HG02759 (cell line): ENCODE measurements around the gene RSPH4A.
"Not testable (repeated sequence)": the region's sequence is repeated elsewhere in the genome, so short reads cannot be mapped to it uniquely, and the experiment has no call there.

ENCODE experiments used
- ATAC-seq: cut with Tn5 transposase; IDR thresholded peaks from one replicate; pipeline ENCODE4 v1.9.1; 2021; ENCODE audit warnings: mild to moderate bottlenecking, moderate library complexity; ENCODE audit not compliant: unreplicated experiment

RSPH4A gene

DNA sequence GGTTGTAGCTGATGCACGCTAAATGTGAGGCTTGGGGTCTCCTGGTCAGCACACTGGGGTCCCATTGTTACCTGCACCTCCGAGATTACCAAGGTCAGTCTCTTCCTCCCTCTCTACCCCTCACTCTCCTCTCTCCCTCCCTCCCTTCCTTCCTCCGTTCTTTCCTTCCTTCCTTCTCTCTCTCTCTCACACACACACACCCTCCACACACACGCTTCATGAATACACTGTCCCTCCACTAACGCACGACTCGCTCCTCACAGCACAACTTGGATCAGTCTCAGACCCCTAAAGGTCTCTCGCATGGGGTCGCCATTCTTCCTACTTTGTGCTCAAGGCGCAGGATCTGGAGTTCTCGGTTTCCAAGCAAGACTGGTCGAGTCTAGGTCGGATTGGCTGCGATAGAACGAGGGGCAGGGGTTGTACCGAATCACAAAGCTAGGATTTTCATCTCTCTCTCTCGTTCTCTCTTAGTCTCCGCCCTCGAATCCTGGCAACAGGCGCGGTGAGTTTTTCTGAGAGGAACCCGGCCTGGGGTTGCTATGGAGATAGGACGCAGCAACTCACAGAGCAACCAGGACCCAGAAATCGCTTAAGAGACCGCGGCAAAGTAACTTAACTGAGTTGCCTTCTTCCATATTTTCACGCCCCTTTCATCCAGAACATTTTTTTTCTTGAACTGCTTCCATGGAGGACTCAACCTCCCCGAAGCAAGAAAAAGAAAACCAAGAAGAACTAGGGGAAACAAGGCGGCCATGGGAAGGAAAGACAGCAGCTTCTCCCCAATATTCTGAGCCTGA, at the start of gene RSPH4A:
TSS of gene RSPH4A (plus strand) at position 543 of the 800 bp plus-strand sequence. CDS start at position 688, 145 bp downstream.
- peak; percentile 100 for ATAC-seq

DNA sequence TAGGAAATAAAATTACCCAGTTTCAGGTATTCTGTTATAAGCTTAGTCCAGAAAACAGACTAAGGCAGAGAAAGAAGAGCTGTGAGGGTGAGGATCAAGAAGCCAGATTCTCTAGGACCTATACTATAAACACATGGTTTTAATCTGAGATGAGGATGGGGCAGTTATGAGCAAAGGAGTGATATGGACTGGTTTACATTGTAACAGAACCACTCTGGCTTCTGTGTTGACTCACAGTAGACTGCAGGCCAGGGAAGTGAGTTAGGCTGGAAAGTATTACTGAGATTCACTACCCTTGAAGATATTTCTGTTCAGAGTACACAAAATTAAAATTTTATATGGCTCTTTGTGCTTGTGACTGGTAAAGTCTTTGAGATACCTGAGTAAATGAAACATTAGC, 48.2 kb upstream of the RSPH4A start:
- no peak for ATAC-seq

DNA sequence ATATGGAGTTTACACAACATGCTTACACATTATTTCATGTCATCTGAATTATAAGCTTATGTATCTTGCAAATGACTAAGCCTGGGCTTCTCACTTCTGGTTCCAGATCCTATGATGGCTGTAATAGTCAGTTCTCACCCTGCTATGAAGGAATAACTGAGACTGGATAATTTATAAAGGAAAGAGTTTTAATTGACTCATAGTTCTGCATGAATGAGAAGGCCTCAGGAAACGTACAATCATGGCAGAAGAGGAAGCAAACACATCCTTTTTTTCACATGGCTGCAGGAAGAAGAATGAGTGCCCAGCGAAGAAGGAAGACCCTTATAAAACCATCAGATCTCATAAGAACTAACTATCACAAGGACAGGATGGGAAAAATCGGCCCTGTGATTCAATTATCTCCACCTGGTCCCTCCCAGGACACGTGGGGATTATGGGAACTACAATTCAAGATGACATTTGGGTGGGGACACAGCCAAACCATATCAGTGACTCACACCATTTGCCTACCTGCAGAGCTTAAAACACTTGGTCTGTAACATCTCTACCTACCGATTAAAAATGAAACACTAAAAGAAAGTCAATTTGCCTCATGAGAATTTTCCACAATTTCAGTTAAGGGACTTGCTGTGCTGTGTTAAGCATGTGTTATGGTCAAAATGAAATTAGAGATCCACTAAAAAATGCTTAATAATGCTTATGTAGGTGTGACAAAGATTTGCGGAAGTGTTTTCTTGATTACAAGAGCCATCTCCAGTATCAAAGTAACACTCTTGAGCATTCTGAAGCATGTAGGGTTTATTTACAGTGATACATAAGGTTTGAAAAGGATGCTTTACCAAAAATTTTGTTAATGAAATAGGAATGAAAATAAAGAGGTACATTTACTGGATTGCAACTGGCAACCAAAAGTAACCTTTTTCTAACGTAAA, 47.2 kb upstream of the RSPH4A start:
- no peak for ATAC-seq

DNA sequence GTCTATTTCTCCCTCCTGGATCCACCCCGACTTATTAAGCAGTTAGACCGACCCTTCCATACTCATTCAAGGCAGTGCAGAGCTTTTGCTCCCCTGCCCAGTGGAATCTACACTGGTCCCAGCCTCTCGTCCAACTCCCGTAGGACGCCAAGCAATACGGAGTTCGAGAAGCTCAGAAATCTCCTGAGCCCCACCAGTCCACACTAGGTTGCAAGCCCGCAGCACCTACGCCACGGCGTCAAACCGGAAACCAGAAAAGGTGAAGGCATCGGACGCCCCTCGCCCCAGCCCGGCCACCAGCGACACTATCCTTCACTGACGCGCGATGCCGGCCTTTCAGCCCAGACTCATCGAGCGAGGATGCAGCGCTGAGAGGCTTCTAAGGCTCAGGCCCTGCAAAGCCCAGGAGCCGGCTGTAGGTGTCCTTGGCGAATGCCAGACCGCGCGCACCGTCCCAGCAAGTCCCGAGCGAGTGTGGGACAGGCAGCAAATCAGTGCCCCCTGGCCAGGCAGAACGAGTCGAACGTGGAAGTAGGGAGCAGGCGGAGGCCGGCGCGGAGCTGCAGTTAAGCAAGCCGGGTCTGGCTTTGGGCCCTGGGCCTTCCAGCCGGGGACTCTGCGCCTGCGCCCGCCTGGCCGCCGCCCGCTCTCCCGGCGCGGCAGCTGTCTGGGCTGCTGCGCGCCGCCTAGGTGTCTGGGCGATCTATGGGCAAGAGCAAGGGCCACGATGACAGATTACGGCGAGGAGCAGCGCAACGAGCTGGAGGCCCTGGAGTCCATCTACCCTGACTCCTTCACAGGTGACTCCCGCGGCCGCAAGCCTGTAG, 45.2 kb upstream of the RSPH4A start, which contains the start of gene RWDD1:
TSS of gene RWDD1 (plus strand) at position 649 of the 827 bp plus-strand sequence. CDS start at position 728, 79 bp downstream.
- ATAC-seq: peak; percentile 94

DNA sequence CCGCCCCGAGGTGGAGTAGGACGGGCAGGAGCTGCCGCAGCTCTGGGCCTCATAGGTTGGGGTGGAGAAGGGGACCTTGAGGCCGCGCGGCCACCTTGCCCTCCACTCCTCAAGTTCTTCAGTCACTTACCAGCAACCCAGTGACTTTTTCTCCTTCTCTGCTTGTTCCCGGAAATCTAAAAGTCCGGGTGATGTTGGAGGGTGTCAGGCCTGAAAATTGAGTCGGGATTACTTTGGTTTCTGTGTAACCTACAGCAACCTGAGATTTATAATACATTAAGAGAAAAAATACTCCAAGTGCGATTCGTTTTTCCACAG, 44.6 kb upstream of the RSPH4A start:
- no peak for ATAC-seq

DNA sequence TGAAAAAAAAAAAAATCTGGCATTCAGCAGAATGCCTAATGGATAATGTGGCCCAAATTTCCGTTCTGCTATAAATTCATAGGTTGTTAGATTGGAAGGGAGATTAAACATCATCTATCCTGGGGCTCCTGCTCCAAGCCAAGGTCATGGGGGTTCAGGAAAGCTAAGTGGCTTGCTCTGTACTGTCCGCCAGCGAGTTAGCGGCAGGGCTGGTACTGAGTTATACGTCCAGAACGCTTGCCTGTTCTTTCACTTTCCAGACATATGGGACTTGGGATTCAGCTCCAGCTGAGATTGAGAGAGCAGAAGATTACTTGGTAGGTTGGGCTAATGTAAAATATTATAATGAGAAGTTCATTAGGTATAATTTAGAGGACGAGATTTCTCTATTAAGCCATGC, 44.1 kb upstream of the RSPH4A start:
- no peak for ATAC-seq

DNA sequence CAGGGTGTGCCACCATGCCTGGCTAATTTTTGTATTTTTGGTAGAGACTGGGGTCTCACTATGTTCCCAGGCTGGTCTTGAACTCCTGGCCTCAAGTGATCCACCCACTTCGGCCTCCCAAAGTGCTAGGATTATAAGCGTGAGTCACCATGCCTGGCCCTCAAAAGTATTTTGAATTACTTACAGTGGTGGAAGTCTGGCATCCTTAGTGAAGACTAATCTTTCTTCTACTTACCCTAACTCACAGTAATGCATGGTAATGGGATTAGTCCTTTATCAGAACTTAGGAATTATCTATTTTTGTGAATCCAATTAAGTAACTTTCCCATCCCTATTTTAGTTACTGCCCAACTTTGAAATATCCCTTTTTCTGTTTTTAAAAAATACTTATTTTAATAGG, 41.1 kb upstream of the RSPH4A start:
- no peak for ATAC-seq

DNA sequence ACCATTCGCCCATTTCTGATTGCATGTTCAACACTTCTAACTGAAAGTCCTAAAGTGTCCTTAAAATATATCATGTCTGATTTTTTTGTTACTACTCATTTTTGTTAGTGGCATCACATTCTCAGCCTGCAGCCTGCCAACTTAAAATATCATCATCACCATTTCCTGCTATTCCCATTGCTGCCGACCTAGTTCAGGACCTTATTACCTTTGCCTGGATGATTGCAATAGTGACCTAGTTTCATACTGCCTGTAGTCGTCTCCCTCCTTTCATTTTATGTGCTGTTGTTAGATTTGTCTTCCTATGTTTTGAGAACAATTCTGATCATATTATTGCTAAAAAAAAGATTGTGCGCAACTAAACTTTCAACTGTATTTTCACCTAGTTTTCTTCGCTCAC, 38.8 kb upstream of the RSPH4A start:
- ATAC-seq: no peak

DNA sequence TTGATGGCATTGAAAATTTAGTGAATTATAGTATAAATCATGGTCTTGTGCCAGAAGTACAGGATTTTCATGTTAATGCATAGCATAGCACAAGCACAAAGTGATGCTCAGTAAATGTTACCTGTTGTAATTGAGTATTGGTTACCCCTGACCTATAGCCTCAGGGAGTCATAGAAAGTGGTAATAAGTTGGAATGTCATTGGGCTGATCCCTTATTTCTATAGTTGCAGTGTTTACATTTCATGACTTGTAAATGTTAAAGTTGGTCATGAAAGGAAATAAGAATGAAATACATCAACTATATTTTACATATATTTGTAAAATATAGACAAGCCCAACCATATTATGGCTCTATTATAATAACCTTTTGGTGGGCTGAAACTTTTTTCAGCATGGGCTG, 37.9 kb upstream of the RSPH4A start:
- ATAC-seq: no peak

DNA sequence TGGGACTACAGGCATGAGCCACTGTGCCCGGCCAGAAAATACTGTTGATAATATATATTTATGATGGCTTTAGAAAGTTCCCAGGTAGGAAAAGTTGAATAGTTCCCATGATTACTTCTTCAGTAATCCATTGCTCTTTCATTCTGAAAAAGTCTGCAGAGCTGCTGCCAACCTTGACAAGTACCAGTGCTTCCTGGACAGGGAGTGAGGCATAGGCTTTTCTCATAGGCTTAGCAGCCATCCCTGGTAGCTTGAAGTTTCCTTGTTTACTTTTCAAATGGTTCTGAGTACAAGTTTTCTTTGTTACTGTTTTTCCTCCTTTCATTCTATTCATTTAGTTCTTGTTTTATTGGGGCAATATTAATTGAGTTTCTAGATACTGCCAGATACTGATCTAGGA, 37.1 kb upstream of the RSPH4A start:
- ATAC-seq: no peak

DNA sequence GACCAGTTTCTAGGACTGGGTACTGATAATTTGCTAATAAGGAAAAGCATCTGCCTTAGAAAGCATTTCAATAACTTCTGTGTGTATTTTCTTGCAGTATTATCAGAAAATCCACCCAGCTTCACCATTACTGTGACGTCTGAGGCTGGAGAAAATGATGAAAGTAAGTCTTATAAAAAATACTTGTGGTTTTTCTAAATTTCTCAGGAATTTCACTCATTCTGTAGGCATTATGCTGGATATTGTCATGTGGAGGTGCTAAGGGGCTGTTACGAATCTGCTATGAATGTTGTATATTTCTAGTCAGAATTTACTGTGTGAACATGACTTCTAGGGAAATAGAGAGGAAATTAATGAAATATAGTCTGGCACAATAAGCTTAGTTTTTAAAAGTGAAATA, 36.1 kb upstream of the RSPH4A start:
- no peak for ATAC-seq

DNA sequence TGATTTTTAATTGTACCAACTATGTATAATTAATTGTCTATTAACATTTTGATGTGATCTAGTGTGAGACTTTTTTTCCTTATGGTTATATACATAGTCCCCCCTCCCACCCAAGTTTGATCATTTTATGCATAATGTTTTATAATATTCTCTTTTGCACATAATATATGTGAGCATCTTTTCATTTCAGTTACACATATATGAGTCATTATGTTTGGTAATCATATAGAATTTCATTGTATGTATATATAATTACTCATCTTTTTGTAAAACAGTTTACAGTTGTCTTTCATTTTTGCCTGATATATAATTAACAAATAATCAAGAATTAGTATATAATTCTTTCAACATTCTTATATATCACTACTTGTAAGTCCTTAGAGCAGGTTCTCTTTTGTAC, 30.0 kb upstream of the RSPH4A start:
- no peak for ATAC-seq

DNA sequence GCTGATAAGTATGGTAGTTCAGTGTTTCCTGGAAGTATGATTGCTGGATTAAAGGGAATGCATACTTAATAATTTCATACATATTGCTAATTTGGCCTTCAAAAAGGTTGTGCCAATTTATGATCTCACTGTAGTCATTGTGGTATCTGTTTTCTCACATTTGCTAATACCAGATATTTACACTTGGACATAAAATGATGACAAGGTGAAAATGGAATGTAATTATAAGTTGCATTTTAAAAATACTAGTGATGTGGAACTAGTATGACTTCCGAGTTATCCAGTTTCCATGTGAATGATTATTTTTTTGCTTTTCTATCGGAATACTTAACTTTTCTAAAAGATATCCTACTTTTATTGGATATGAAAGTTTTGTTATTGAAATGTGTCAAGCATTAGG, 29.5 kb upstream of the RSPH4A start:
- ATAC-seq: no peak

DNA sequence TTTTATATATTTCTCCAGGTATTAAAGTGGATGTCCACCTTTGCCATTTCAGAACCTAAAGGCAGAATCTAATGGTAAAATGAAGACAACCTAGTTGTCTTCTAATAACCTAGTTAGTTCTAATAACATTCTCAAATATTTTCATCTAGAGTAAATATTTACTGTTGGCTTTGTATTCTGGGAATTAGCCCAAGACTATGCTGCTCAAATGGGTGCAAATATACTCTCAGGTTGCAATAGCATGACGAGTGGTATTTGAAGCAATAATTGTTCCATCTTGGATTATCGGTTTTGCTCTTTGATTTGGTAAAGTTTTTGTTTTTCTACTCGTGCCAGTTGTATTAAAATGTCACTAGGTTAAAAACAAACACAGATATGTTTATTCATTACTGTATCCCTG, 21.0 kb upstream of the RSPH4A start:
- ATAC-seq: no peak

DNA sequence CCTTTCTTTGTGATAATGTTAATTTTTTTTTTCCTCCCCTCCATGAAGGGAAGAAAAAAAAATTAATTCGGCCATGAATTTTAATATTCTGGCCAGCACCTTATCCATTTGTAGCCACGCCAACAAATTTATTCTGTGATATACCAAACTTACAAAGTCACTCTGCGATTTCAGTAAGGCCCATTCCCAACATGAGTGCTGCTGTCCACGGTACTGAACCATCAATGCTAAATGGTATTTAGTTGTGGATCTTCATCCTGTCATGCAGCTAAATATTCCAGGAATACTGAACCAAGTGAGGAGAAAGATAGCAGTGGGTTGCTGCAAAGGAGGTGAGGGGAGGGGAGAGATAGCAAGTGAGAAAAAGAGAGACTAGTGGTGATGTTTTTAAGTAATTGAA, 19.5 kb upstream of the RSPH4A start:
- ATAC-seq: no peak

DNA sequence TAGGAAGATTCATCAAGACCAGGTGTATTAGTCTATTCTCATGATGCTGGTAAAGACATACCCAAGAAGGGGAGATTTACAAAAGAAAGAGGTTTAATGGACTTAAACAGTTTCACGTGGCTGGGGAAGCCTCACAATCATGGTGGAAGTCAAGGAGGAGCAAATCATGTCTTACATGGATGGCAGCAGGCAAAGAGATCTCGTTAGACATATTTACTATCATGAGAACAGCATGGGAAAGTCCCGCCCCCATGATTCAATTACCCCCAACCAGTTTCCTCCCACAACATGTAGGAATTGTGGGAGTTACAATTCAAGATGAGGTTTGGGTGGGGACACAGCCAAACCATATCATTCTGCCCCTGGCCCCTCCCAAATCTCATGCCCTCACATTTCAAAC, 12.4 kb upstream of the RSPH4A start:
- ATAC-seq: not testable (repeated sequence)

DNA sequence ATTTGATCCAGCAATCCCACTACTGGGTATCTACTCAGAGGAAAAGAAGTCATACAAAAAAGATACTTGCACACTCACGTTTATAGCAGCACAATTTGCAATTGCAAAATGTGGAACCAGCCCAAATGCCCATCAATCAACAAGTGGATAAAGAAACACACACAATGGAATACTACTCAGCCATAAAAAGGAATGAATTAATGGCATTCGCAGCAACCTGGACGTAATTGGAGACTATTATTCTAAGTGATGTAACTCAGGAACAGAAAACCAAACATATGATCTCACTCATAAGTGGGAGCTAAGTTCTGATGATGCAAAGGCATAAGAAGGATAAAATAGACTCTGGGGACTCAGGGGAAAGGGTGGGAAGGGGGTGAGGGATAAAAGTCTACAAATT, 11.4 kb upstream of the RSPH4A start:
- ATAC-seq: not testable (repeated sequence)

DNA sequence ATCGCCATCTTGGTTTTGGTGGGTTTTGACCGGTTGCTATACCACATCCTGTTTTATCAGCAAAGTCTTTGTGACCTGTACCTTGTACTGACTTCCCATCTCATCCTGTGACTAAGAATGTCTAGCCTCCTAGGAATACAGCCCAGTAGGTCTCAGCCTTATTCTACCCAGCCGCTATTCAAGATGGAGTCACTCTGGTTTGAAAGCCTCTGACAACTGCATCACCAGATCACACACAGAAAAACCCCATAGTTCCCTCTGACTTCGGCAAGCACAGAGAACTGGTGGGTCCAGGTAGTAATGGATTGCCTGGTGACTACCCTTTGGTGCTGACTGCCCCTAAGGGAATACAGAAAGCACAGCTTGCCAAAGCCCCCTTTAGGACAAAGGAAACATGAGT, 10.3 kb upstream of the RSPH4A start:
- ATAC-seq: no peak

DNA sequence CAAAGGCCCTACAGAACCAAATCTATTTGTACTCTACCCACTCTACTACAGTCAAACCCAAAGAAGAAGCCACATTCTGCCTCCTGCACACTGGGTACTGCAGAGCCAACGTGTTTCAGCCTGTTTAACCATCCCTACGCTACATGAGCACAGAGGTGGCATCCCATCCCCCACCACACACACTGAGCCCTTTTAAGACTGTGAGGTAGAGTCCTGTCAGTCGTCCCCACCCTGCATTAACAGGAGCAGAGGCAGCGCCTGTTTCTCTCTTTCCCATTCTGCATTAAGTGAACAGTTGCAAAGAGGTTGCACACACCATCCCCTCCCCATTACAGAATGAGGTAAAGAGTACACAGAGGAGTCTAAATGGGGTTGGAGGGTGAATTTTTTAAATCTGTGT, 5.2 kb upstream of the RSPH4A start:
- ATAC-seq: no peak

DNA sequence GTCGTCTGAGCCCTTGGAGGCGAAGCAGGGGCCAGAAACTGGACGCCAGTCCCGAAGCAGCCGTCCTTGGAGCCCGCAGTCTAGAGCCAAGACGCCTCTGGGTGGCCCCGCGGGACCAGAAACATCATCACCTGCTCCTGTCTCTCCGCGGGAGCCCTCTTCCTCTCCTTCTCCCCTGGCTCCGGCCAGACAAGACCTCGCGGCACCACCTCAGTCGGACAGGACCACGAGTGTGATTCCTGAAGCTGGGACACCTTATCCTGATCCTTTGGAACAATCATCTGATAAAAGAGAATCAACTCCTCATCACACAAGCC, 416 bp downstream of the RSPH4A start:
- peak; percentile 35 for ATAC-seq

DNA sequence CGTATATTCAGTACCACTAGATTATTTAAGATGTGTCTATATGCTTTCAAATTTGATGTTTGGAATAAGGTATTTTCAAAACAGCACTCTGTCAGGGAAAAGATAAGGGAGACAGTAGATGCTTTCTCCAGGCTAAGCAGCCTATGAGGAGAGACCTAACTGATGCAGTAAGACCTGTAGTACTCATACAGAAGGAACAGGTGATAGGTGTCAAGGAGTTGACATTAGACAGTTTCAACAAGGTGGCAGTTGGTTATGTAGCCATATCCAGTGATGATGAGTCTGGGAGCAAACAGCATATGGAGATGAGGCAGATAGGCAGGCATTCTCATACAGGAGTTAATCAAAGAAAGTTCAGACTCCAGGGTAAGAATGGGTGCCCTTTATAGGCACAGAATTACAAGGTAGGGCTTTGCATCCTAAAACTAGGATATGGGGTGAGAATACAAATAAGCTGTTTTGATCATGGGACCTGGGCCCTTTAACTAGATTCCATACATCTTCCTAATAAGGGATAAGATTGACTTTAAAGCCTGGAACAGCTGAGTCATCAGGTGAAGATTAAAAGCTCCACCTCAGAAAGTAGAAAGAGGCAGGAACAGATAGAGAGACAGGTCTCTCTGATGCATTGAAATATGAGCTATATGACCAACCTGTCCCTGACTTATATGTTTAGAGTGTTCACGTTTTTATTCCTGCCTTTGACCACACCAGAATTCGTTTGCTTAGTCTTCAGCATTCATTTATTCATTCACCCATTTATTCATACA, 7.9 kb downstream of the RSPH4A start:
- no peak for ATAC-seq
